ENCODE data around the gene GPHA2.

GRCh38 chr11:64892838-64893193 lies 42.9 kb downstream of the GPHA2 start:
- no peak for TF ChIP-seq CTCF (IDR thresholded peaks at IDR 0.05; ENCODE audit: low read depth, low read length)
- TF ChIP-seq EZH2phosphoT487 (IDR thresholded peaks at IDR 0.05; ENCODE audit: low read depth), result no peak
